ENCODE data around the gene PRDM16. TPM values are rescaled to one million over a fixed set of nuclear protein-coding genes. Genes with fewer than 3 reads are reported as not detected.

Gene PRDM16
- total and polyA plus RNA-seq, 5 experiments from 2014 or later = not detected

DNA sequence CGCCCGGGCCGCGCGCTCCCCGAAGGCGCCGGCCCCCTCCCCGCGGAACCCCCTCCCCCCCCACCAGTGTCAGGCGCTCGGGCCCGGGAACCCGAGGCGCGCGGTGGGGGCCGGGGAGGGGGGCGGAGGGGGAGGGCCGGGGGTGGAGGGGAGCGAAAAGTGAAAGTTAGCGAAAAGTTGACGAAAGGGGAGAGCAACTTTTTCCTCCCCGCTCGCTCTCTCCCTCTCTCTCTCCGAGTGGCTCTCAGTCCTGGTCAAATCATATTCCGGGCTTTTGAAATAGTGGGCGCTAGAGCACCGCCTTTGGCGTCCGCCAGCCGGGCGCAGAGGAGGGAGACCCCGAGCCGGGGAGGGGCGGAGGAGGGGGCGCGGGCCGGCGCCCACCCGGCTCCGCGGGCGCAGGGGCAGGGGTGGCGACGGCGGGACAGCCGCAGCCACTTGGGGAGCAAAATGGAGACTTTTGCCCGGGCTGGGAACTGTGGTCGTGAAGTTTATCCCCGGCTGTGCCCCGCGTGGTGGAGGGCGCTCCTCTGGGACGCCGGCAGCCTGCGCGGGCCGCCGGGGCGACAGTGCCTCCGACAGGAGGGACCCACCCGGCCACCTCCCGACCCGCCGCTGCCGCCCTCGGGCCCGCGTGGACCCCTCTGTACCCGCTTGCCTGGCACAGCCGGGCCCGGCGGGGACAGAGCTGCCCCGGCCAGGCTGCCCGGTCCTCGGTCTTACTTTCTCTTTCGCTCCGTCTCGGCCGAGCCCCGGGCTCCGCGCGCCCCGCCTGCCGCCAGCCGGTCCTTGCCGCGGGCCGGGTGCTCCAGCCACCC is 697 bp downstream of the PRDM16 start:
- ATAC-seq (peak; percentile 27 to 42), DNase-seq (peak in 1 of 10 donors; percentile 38)
- Mint-ChIP-seq H3K4me1 (peaks cover 2 to 4% (median 2%) of the 10 kb centered on the region in 4 donors), H3K9me3 (no peaks in the 10 kb centered on the region), H3K27ac (no peak overlapping the region), H3K36me3 (no peaks in the 10 kb centered on the region), H3K4me3 (peak overlapping the region in 8 of 10 donors; percentile 33 to 79 (median 58)), H3K27me3 (peaks cover 3 to 46% (median 13%) of the 10 kb centered on the region in 5 donors)
- POLR2A ChIA-PET = no interaction called here

DNA sequence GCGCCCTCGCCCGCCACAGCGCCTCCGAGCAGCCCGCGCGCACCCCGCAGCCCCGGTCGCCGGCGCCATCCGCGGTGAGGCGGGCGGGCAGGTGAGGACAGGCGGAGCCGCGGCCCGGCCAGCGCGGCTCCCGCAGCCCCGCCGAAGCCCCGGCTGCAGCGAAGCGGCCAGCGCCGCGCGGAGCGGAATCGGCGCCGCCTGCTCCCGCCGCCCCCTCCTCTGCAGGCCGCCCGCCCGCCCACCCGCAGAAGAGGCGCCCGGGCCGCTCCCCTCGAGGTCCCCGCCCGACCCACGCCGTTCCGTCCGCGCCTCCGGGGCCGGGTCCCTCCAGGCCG is 1.3 kb downstream of the PRDM16 start:
- no peak overlapping the region for H3K27ac Mint-ChIP-seq

DNA sequence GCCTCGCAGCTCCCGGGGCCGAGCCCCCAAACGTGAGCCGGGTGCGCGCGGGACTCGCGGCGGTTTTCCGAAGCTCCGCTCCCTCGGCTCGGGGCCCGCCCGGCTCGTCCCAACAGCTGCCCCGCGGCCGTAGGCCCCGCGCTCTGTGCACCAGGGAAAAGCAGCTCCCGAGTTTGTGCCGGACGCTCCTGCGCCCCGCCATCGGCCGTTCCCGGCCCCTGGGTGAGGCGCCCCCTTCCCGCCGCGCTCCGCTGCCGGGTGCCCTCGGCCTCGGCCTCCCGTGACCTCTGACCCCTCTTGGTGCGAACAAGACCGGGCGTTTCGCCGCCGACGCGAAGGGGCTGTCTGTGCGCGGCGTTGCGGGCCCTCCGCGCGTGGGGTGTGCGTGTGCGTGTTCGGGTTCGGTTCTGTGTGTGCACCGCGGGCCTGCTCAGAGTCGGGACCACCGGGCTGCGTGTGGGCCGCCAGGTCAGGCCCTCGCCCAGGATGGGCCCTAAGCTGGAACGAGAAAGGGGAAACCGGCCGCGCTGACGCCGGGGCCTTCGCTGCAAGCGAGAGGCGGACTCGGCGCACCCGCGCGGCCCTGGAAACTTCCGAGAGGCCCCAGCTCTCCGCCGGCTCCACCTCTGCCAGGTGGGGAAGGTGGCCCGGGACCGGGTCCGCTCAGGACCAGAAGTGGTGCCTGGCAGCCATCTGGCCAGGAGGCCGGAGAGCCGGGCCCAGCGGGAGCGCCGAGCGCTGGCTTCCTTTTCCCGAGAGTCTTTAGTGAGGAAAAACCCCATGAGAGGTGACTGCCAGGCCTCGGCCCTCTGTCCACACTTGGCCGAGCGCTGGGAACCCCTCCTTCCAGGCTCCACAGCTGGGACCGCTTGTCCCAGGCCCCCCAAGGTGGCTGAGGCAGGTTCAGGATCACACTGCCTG is 1.9 kb downstream of the PRDM16 start:
- Mint-ChIP-seq H3K4me3 (peak overlapping the region in 8 of 10 donors; percentile 22 to 54 (median 42)), H3K27me3 (peaks cover 3 to 46% (median 14%) of the 10 kb centered on the region in 5 donors), H3K36me3 (no peaks in the 10 kb centered on the region), H3K9me3 (no peaks in the 10 kb centered on the region), H3K4me1 (peaks cover 2 to 4% (median 2%) of the 10 kb centered on the region in 4 donors), H3K27ac (peak overlapping the region in 1 of 10 donors; percentile 75)
- DNase-seq = peak in 1 of 10 donors; percentile 19
- POLR2A ChIA-PET = no interaction called here
- ATAC-seq = no peak

More for the DNA sequence above, 1.3 kb downstream of the PRDM16 start:
- H3K4me3 Mint-ChIP-seq = no peak overlapping the region
- H3K4me1 Mint-ChIP-seq = peaks cover 2 to 4% (median 2%) of the 10 kb centered on the region in 4 donors
- H3K27me3 Mint-ChIP-seq = peaks cover 3 to 46% (median 15%) of the 10 kb centered on the region in 5 donors
- POLR2A ChIA-PET = no interaction called here
- DNase-seq = no peak
- H3K9me3 Mint-ChIP-seq = no peaks in the 10 kb centered on the region
- no peak for ATAC-seq
- no peaks in the 10 kb centered on the region for H3K36me3 Mint-ChIP-seq

DNA sequence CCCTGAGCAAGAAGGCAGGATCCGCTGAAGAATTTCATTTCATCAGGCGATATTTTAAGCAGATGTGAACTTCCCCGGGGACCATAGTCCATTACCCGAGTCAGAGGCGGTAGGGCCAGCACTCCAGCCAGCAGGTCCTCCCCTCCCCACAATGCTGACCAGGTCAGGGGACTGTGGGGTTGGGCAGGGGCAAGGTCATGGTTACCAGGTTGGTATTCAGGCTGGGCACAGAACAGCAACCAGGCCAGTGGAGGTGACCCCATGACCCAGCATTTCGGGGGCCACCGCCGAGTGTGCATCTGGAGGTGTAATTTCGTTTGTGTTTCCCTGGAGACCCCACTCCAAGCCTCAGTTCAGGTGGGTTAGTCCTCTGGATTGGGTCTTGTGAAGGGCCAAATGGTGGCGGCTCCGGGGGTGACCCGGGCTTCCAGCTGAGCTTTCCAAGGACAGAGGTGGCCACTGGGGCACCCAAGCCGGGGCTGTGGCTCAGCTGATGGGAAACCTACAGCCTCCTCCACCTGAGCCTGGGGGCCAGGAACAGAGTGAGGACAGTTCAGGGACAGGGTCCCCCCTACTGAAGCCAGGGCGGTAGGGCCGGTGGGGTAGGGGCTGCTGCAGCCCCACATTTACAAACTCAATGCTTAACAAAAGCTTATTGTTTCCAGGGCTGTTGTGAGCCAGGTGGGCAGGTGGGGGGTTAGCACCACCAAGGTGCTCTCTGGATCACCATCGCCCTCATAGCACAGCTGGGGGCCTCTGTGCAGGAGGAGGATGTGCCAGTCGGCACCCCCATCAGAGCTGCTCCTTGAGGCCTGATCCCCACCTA is 2.8 kb downstream of the PRDM16 start:
- Mint-ChIP-seq H3K36me3 (no peaks in the 10 kb centered on the region), H3K27ac (peak overlapping the region in 1 of 10 donors; percentile 75), H3K9me3 (no peaks in the 10 kb centered on the region), H3K4me3 (peak overlapping the region in 7 of 10 donors; percentile 26 to 55 (median 42)), H3K27me3 (peaks cover 5 to 48% (median 14%) of the 10 kb centered on the region in 5 donors), H3K4me1 (peaks cover 2 to 4% (median 2%) of the 10 kb centered on the region in 4 donors)
- ATAC-seq (no peak), DNase-seq (no peak)
- POLR2A ChIA-PET = no interaction called here

DNA sequence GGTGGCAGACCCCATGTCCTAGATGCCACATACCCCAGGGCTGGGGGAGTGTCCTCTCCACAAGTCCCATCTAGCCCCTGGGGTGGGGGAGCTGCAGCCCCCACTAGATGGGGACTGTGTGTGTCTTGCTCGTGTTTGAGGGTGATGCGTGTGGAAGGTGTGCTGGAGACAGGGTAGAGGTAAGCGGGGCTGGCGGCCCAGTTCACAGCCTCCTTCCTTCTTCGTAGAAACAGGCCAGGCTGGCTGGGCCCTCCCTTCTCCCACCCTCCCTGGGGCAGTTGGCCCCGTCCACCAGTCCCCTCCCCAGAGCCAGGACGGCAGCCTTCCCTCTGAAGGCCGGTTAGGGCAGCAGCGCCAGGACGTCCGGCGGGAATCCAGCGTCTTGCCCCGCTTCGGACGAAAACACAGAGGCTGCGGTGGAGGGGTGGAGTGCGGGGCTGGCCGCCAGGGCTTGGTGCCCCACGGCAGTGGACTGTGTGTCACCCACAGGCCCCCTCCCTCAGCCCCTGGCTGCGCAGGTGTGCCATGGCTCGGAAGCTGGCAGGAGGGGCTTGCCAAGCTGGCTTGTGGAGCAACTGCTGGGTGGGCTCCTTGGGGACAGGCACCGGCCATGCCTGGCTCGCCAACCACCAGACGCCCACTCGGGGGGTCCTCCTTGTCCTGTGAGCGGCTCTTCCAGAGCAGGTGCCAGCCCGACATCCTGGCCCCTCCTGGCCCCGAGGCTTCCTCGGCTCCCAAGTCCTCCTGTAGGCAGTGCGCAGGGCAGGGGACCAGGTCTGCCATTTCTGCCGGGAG is 3.6 kb downstream of the PRDM16 start:
- Mint-ChIP-seq H3K27ac (no peak overlapping the region), H3K27me3 (peaks cover 5 to 48% (median 14%) of the 10 kb centered on the region in 5 donors), H3K9me3 (no peaks in the 10 kb centered on the region), H3K4me1 (peaks cover 2 to 4% (median 2%) of the 10 kb centered on the region in 4 donors), H3K4me3 (peak overlapping the region in 1 of 10 donors; percentile 55), H3K36me3 (no peaks in the 10 kb centered on the region)
- POLR2A ChIA-PET = no interaction called here
- ATAC-seq (no peak), DNase-seq (no peak)

DNA sequence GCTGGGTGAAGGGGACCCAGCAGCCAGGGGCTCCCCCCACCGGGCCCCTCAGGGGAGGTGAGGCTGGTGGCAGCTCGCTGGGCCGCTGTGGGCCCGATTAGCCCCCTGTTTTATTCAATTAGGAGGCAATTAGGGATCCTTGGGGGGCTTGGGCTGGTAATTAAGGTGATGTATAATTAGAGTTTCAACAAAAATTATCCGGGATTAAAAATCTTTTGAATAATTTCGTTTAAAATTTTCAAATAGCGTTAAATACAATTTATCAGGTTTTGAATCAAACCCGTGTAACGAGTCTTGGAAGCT is 4.1 kb downstream of the PRDM16 start:
- H3K4me1 Mint-ChIP-seq = peaks cover 2 to 4% (median 3%) of the 10 kb centered on the region in 4 donors
- no peak overlapping the region for H3K4me3 Mint-ChIP-seq
- no peak overlapping the region for H3K27ac Mint-ChIP-seq

DNA sequence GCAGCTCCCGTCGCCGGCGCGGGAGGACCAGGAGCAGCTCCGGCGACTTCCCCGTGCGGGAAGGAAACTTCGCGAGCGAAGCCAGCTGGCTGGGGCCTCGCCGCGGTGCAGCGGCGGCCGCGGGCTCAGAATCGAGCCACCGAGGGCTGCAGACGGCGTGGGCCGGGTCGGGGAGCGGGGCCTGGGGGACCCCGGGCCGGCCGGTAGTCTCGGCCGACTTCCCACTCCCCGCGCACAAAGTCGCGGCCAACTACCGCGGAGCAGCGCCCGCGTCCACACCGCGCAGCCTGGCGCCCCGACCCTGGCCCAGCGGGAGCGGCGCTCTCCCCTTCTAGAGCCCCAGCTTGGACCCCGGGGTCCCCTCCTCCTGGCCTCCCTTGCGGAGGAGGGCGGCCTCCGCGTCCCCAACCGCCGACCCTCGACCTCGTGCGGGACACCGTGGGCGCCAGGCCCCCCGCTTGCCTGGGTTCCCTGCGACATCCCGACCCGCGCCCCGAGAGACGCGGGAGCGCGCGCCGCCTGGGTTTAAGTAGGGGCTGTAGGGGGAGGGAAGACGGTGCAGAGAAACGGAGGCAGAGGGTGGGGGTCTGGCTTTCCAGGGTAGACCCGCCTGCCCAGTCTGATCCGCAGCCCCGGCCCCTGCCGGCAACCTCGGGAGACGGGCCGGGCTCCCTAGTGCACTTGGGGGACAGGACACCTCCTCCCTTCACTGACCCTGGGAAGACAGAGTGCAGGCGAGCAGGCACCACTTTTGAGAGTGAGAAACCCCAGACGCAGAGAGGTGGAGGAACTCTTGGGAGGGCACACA is 4.7 kb downstream of the PRDM16 start:
- H3K36me3 Mint-ChIP-seq = no peaks in the 10 kb centered on the region

More for the DNA sequence above, 4.1 kb downstream of the PRDM16 start:
- Mint-ChIP-seq H3K36me3 (no peaks in the 10 kb centered on the region), H3K9me3 (no peaks in the 10 kb centered on the region), H3K27me3 (peaks cover 6 to 52% (median 16%) of the 10 kb centered on the region in 5 donors)
- no peak for ATAC-seq
- DNase-seq = no peak
- POLR2A ChIA-PET = no interaction called here

DNA sequence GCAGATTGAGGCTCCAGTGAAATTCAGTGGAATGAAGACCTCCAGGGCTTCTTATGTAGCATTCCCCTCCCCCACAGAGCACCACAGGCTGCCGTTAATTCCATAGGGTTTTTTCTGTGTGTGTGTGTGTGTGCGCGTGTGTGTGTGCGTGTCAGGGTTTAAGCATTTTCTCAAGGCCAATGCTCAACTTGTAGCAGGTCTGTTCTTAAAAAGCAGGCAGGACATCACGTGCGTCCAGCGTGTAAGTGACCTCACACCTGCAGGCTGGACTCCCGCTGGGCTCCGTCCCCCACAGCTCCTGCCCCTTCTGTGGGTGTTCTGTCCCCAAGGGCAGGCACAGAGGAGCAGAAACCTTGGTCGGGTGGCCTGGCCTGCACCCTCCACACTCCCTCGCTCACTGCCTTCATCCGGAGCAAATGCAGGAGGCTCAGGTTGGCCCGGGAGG is 5.3 kb downstream of the PRDM16 start:
- Mint-ChIP-seq H3K4me1 (peaks cover 0 to 9% (median 4%) of the 10 kb centered on the region in 4 donors), H3K27me3 (peaks cover 9 to 58% (median 19%) of the 10 kb centered on the region in 5 donors), H3K4me3 (no peak overlapping the region), H3K36me3 (no peaks in the 10 kb centered on the region), H3K9me3 (no peaks in the 10 kb centered on the region), H3K27ac (no peak overlapping the region)
- ATAC-seq = no peak
- POLR2A ChIA-PET = no interaction called here
- no peak for DNase-seq

More for the DNA sequence above, 4.7 kb downstream of the PRDM16 start:
- Mint-ChIP-seq H3K9me3 (no peaks in the 10 kb centered on the region), H3K4me3 (no peak overlapping the region), H3K4me1 (peaks cover 2 to 6% (median 5%) of the 10 kb centered on the region in 4 donors), H3K27me3 (peaks cover 9 to 56% (median 18%) of the 10 kb centered on the region in 5 donors), H3K27ac (no peak overlapping the region)
- DNase-seq = no peak
- POLR2A ChIA-PET = no interaction called here
- no peak for ATAC-seq

DNA sequence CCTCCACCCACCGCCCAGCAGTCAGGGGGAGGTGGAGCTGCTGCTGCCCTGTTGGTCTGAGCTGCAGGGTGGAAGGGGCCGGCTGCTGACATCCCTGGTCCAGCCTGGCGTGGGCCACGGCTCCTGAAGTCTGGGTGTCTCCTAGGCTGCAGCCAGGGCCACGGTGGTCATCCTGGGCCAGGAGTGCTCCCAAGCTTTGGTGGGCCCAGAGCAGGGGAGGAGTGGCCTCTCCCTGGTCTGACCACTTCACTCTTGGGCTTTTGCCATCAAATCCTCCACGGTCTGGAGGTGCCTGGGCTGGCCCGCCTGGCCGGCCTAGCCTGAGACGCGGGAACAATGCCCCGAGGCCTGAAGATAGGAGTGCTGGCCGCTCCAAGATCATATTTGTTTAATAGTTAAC is 5.8 kb downstream of the PRDM16 start:
- H3K4me1 Mint-ChIP-seq = peaks cover 0 to 9% (median 4%) of the 10 kb centered on the region in 4 donors
- no peaks in the 10 kb centered on the region for H3K9me3 Mint-ChIP-seq
- POLR2A ChIA-PET = no interaction called here
- H3K36me3 Mint-ChIP-seq = no peaks in the 10 kb centered on the region
- DNase-seq (no peak), ATAC-seq (no peak)
- no peak overlapping the region for H3K27ac Mint-ChIP-seq
- peaks cover 9 to 58% (median 19%) of the 10 kb centered on the region in 5 donors for H3K27me3 Mint-ChIP-seq
- no peak overlapping the region for H3K4me3 Mint-ChIP-seq

DNA sequence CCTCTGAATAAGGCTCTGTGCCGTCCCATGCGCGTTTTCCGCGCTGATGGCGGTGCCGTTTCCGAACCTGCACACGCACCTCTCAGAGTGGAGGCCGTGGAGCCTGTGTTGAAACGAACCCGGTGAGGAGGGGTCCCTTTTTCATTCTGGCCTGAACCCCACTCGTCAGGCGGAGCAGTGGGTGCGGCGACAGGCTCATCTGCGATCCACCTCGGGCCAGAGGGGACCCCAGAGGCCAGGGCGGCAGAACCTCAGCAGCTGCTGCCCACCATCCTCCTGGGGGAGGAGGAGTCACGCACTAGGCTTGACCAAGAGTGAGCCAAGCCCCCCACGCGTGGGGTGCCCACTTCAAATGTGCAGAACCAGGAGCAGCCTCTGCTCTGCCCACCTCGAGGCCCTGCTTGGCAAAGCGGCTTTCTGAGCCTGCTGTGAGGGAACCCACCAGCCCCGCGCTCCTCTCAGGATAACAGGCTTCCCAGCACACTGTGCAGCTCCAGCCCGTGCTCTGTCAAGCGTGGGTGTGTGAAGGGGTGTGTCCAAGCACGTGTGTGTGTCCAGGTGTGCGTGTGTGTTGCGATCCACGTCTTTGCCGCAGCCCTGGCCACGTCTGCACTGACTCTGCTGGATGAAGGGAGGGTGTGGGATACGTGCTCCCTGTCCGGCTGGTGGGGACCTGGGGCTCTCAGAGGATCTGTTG is 6.8 kb downstream of the PRDM16 start:
- ATAC-seq (no peak), DNase-seq (no peak)
- POLR2A ChIA-PET = no interaction called here
- Mint-ChIP-seq H3K36me3 (no peaks in the 10 kb centered on the region), H3K4me3 (no peak overlapping the region), H3K27ac (no peak overlapping the region), H3K27me3 (peaks cover 9 to 62% (median 19%) of the 10 kb centered on the region in 5 donors), H3K9me3 (no peaks in the 10 kb centered on the region), H3K4me1 (peaks cover 0 to 9% (median 4%) of the 10 kb centered on the region in 4 donors)

DNA sequence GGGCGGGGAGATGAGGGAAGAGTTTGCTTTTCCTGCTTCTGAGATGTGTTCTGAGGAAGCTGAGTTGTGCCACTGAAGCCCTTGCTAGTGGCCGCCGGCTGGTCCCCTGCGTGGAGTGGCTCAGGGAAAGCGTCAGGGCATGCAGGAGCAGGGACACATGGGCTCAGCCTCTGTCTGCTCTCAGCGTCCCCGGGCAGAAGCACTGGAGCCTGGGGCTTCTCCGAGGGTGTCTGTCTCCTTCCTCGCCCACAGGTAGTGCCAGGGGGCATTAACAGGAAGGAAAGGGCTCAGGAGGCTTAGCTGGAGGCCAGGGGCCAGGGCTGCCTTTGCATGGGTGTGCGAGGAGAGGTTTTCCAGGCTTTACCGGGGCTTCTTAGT is 7.3 kb downstream of the PRDM16 start:
- peaks cover 0 to 9% (median 4%) of the 10 kb centered on the region in 4 donors for H3K4me1 Mint-ChIP-seq
- no peak overlapping the region for H3K4me3 Mint-ChIP-seq
- no peak overlapping the region for H3K27ac Mint-ChIP-seq
- no peaks in the 10 kb centered on the region for H3K9me3 Mint-ChIP-seq
- POLR2A ChIA-PET = no interaction called here
- H3K27me3 Mint-ChIP-seq = peaks cover 9 to 60% (median 19%) of the 10 kb centered on the region in 5 donors
- ATAC-seq (no peak), DNase-seq (no peak)
- H3K36me3 Mint-ChIP-seq = no peaks in the 10 kb centered on the region

Data from naive thymus-derived CD8-positive, alpha-beta T cell (primary cell).